GM19025 (cell line): ENCODE measurements around the gene U2SURP.
"Not testable (repeated sequence)": the region's sequence is repeated elsewhere in the genome, so short reads cannot be mapped to it uniquely, and the experiment has no call there.

ENCODE experiments used
- ATAC-seq: cut with Tn5 transposase; IDR thresholded peaks from one replicate; pipeline ENCODE4 v1.9.1; 2021; ENCODE audit warnings: mild to moderate bottlenecking, low read depth, moderate library complexity; ENCODE audit not compliant: unreplicated experiment

U2SURP gene

DNA sequence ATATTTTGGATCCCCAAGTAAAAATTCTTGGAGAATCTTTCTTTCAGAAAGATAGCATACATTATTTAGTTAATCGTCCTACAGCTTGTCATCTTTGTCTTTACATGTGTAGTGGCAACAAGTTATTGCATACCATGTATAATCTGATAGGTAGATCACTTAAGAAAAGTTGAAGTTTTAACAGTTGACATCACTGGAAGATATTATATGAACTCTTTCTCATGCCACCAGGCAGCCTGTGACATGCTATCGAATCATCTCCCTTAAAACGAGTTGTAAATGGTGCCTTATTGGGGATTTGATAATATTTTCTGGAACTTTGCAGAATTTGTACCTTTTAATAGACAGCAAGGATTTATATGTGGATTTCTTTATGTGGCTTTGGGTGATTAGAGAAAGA lies 8.7 kb downstream of the U2SURP start:
- no peak for ATAC-seq

DNA sequence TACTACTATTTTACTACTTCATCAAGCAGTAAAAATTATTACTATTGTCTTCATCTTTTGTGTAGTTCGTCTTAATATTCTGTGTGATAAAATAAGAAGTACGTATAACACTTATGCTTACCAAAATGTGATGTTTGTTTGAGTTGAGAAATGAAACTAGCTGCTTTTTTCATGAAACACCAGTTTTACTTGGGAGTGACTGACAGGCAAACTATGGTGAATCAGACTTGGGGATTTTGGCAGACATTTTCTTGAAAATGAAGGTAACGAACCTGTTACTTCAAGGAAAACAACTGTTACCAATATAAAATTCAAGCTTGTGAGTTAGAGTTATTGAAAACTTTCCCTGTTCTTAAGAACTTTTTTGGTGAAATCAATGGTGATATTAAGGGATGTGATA lies 10.3 kb downstream of the U2SURP start:
- no peak for ATAC-seq

GRCh38 chr3:143014921-143015320 lies 13.6 kb downstream of the U2SURP start:
- ATAC-seq: no peak

GRCh38 chr3:143016321-143016972 lies 15.1 kb downstream of the U2SURP start:
- ATAC-seq: no peak

DNA sequence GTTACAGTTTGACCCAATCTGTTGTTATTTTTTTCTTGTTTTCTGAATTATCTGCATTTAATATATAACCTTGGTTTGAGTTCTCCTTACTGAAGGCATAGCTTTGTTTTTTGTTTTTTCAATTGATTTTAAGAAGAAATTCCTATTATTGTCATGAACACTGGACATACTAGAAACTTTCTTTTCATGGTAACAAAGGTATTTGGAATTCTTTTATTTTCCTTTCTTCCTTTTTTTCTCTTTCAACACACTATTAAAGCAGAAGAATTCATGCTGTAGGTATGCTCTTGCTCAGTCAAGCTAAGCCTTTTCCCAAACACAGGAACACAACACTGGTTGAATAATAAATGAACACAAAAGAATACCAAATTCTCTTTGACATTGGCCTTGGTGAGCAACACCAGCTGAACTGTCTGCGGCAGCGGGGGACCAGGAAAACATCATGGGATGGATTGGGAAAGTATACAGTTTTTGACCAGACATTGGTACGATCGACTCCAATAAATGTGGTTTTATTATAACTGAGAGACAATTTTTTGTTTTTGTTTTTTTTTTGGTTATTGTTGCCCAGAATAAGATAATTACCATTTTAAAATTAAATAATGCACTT lies 23.1 kb downstream of the U2SURP start:
- ATAC-seq: no peak

DNA sequence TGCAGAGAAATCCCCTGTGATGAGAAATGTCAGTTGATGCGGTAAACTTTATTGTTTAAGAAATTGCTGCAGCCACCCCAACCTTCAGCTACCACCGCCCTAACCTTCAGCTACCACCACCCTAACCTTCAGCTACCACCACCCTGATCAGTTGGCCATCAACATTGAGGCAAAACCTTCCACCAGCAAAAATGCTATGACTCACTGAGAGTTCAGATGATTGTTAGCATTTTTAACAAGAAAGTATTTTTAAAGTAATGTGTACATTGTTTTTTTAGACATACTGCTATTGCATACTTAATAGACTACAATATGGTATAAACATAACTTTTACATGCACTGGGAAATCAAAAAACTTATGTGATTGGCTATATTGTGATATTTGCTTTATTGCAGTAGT lies 30.0 kb downstream of the U2SURP start:
- ATAC-seq: no peak

DNA sequence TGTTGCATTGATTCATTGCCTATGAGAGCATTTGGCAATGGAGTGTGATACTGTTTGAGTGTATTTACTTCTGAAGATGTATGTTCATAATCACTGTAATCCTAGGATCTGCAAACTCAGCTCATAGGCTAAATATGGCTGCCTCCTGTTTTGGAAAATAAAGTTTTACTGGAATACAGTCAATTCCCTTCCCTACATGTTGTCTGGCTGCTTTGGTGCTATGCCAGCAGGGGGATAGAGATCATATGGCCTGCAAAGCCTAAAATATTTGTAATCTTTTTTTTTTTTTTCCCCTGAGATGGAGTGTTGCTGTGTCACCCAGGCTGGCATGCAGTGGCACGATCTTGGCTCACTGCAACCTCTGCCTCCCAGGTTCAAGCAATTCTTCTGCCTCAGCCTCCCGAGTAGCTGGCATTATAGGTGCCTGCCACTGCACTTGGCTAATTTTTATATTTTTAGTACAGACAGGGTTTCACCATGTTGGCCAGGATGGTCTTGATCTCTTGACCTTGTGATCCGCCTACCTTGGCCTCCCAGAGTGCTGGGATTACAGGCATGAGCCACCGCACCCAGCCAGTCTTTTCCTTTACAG lies 30.5 kb downstream of the U2SURP start:
- not testable (repeated sequence) for ATAC-seq

DNA sequence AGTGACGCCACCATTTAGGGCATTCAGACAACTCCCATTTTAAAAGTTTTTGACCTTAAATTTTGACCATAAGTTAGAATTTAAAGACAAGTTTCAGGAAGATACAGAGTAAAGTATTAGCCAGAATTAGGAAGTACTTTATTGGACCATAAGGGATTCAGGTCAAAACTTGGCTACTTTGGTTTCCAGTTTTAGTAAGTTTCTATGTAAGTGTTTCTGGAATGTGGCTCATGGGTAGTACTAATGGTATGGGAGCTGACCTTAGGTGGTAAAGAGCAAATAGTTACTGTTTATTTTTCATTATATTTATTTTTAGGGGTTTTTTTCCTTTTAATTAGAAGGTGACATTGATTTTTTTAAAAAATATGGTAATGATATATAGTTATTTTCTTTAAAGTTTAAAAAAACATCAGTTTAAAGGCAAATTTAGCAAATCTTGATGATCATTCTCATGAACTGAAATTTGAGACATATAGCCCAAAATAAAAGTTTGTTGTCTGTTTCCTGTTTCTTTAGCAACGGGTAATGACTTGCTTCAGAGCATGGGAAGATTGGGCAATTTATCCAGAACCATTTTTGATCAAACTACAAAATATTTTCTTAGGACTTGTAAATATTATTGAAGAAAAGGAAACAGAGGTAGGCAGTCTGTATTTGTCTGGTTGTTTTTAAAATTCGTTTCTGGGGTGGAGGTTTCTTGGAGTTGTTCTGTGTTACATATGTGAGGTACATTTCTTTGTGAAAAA lies 34.3 kb downstream of the U2SURP start:
- no peak for ATAC-seq

GRCh38 chr3:143036557-143036956 lies 35.2 kb downstream of the U2SURP start:
- no peak for ATAC-seq

- ATAC-seq: no peak
These were observed 36.5 kb downstream of the U2SURP start for GRCh38 chr3:143037867-143038266.

DNA sequence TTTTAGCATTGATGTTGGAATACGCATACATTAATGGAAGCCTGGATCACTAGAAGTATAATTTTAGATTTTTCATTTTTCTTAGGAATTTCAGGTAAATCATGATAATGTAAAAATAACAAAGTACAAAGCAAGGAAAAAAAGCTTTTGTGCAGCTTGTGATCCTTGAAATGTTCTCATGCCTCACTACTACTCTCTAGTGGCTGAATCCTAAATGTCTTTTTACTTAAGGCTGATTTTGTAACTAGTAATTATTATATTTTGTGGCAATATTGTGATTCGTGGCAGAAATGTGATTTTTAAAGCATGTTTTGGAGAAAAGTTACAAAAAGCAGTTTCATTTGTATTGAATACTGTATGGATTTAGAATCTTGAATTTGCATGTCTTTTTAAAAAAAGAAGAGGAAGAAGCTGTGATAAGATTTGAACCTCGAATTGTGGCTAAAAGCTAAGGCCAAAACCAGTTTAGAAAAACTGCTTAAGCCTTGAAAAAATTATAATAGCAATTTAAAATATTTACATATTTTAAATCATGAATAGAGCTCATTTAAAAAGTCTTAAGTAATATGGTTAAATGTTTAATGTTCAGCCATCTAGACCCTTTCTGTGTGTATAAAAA lies 39.0 kb downstream of the U2SURP start:
- ATAC-seq: no peak

GRCh38 chr3:143041903-143042302 lies 40.5 kb downstream of the U2SURP start:
- ATAC-seq: no peak

DNA sequence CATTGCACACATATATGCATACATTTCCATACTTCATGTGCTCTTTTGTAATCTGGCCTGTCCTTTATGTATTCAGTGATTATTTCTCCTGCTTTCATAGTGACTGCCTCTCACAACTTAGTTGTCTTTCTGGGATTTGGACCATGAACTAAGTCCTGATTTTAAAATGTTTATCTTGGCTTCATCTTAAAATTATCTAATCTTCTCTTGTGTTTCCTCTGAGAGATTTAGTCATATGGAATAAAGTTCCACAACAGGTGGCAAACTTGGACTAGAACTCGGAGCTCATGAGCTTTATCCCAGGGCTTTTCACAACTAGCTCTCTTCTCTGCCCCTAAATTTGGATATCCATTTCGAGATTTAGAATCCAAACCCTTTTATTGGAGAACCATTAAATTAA lies 44.3 kb downstream of the U2SURP start:
- no peak for ATAC-seq

DNA sequence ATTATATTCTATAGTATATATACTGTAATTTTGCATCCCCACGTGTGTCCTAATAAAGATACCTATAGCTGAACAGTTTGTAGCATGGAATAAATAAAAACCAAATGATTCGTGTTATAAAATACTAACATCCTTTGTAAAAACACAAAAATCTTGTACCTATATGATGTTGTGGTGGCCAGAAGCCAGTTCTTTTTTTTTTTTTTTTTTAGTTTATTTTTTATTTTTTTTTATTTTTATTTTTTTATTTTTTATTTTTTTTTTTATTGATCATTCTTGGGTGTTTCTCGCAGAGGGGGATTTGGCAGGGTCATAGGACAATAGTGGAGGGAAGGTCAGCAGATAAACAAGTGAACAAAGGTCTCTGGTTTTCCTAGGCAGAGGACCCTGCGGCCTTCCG lies 44.7 kb downstream of the U2SURP start:
- ATAC-seq: not testable (repeated sequence)

GRCh38 chr3:143054011-143054410 lies 52.6 kb downstream of the U2SURP start:
- no peak for ATAC-seq

GRCh38 chr3:143056372-143056771 lies 55.0 kb downstream of the U2SURP start:
- no peak for ATAC-seq

DNA sequence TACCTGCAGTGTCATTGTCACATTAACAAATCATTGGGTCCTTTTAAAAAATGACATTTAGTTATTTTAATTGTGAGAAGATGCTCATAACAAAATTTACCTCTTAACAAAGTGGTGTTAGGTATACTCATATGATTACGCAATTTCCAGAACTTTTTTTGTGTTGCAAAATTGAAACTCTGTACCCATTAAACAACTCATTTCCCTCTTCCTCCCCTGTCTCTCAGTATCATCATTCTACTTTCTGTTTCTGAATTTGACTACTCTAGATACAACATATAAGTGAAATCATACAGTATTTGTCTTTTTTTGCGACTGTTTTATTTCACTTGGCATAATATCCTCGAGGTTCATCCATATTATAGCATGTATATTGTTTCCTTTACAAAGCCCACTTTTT lies 59.5 kb downstream of the U2SURP start:
- ATAC-seq: peak; percentile 96

- no peak for ATAC-seq
These were observed 61.6 kb downstream of the U2SURP start for GRCh38 chr3:143063018-143063417.

DNA sequence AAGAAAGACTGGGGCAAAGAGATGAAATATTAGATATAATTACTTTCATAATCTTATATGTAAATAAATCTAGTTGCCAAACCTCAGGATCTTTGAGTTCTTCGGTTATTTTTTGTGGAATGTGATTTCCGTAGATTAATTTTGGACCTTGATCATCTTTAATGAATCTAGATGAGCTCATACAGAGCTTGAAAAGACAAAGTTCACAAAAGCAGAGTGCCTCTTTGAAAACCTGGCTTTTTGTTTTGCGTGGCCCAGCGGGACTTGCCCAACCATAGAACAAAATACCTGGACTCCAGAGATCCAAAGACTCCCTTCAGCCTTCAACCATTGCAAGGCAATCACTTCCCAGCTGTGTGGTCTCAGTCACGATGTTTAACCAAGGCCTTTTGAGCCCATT lies 63.4 kb downstream of the U2SURP start:
- ATAC-seq: no peak

DNA sequence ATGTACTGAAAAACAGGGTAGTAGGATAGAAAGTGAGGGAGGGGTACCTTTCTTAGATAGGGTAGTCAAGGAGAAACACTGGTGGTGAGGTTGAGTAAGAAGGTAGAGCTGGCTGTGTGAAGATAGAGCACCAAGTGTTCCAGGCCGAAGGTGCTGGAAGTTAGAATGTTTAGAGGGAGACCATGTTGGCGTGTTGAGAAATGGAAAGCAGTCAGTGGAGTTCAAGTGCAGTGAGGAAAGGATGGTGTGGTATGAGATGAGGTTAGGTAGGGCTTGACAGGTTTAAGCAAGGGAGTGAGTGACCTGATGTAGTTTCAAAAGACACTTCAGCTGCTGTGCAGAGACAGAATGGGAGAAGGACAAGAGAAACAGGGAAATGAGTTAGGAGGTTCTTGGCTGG lies 64.0 kb downstream of the U2SURP start:
- ATAC-seq: no peak

DNA sequence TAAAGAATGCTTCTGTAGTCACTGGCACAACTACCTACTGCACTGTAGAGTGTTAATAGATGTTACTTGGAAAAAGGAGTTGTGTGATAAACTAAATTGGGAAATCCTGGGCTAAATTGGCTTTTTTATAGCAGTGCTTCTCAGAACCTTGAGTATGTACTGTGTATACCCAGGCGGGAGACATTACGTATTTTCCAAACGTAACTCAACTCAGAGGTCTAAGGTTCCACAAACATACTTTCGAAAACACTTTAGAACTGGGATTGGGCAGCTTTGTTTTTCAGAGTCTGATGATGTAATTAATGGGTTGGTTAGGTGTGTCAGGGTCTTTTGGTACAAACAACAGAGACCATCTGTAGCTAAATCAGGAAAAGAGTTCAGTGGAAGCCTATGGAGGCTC lies 64.7 kb downstream of the U2SURP start:
- ATAC-seq: no peak
